Measurements from ENCODE around the gene ZCCHC3. TPM values are rescaled to one million over a fixed set of nuclear protein-coding genes. Genes with fewer than 3 reads are reported as not detected.
A peak's percentile ranks its signal among the peaks of the same experiment; 100 is the strongest.

ZCCHC3 gene
- total and polyA plus RNA-seq, 7 experiments from 2014 or later, result 5.6 to 31.9 (median 19.2) TPM

DNA sequence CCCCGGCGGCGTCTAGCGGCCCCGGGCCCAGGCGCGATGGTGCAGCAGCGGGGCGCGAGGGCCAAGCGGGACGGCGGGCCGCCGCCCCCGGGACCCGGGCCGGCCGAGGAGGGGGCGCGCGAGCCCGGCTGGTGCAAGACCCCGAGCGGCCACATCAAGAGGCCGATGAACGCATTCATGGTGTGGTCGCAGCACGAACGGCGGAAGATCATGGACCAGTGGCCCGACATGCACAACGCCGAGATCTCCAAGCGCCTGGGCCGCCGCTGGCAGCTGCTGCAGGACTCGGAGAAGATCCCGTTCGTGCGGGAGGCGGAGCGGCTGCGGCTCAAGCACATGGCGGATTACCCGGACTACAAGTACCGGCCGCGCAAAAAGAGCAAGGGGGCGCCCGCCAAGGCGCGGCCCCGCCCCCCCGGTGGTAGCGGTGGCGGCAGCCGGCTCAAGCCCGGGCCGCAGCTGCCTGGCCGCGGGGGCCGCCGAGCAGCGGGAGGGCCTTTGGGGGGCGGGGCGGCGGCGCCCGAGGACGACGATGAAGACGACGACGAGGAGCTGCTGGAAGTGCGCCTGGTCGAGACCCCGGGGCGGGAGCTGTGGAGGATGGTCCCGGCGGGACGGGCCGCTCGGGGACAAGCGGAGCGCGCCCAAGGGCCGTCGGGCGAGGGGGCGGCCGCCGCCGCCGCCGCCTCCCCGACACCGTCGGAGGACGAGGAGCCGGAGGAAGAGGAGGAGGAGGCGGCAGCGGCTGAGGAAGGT lies 28.7 kb downstream of the ZCCHC3 start:
- no peaks in the 10 kb centered on the region for H3K36me3 Mint-ChIP-seq
- H3K4me1 ChIP-seq (ENCODE audit: control insufficient read depth in 2 of 2, insufficient read depth in 2 of 2, low read length in 2 of 2), result peaks cover 7 to 9% of the 10 kb centered on the region in 2 donors
- peak overlapping the region; percentile 80 for H3K4me3 ChIP-seq (ENCODE audit: low read length)
- ChIA-PET POLR2A (interaction anchor here (1.1 to 6.3 kb wide), 5 partner anchors 13 to 100 kb away, joined by 3 to 74 read pairs (median 8); partner anchors contain the start of gene ZCCHC3), CTCF (no interaction called here)
- DNase-seq (peak; percentile 33 to 64 (median 53)), ATAC-seq (no peak)
- H3K27ac ChIP-seq (ENCODE audit: low read depth, low read length), result peak overlapping the region; percentile 82
- H3K9me3 ChIP-seq (ENCODE audit: control insufficient read depth in 2 of 3, low read length in 3 of 3), result no peaks in the 10 kb centered on the region
- peaks cover 10 to 31% (median 28%) of the 10 kb centered on the region in 7 donors for H3K4me1 Mint-ChIP-seq
- intact Hi-C loops (cut with micrococcal nuclease), result loop anchor here (1.0 to 10.0 kb wide), 8 partner anchors 16 to 1779 kb away; partner anchors contain the start of genes C20orf96 (in 1 of the 2), CSNK2A1 (in 1 of the 2), NRSN2 (in 1 of the 2) and STK35 (in 1 of the 2)
- peak overlapping the region in 8 of 9 donors; percentile 72 to 90 (median 80) for H3K27ac Mint-ChIP-seq
- peak overlapping the region; percentile 67 to 88 (median 82) for H3K4me3 Mint-ChIP-seq
- H3K9me3 Mint-ChIP-seq, result peaks cover 0 to 2% (median 0%) of the 10 kb centered on the region in 11 donors
- H3K27me3 ChIP-seq (ENCODE audit: control insufficient read depth in 2 of 2, insufficient read depth in 2 of 2, low read length in 2 of 2), result no peaks in the 10 kb centered on the region
- H3K36me3 ChIP-seq (ENCODE audit: control insufficient read depth in 2 of 3, insufficient read depth in 3 of 3, low read length in 3 of 3), result no peaks in the 10 kb centered on the region
- H3K27me3 Mint-ChIP-seq, result peaks cover 0 to 6% (median 0%) of the 10 kb centered on the region in 5 donors

- H3K36me3 Mint-ChIP-seq, result no peaks in the 10 kb centered on the region
- ChIA-PET CTCF (no interaction called here), POLR2A (interaction anchor here (1.1 to 6.3 kb wide), 3 partner anchors 17 to 29 kb away, joined by 3 to 74 read pairs (median 13); partner anchors contain the start of gene ZCCHC3)
- Histone ChIP-seq H3K4me3 (ENCODE audit: low read length) (peak overlapping the region; percentile 54), H3K27me3 (ENCODE audit: control insufficient read depth in 2 of 2, insufficient read depth in 2 of 2, low read length in 2 of 2) (no peaks in the 10 kb centered on the region), H3K9me3 (ENCODE audit: control insufficient read depth in 2 of 3, low read length in 3 of 3) (no peaks in the 10 kb centered on the region), H3K27ac (ENCODE audit: low read depth, low read length) (peak overlapping the region; percentile 82), H3K36me3 (ENCODE audit: control insufficient read depth in 2 of 3, insufficient read depth in 3 of 3, low read length in 3 of 3) (no peaks in the 10 kb centered on the region), H3K4me1 (ENCODE audit: control insufficient read depth in 2 of 2, insufficient read depth in 2 of 2, low read length in 2 of 2) (peaks cover 7 to 9% of the 10 kb centered on the region in 2 donors)
- DNase-seq (no peak), ATAC-seq (no peak)
- intact Hi-C loops (cut with micrococcal nuclease), result loop anchor here (1.0 to 10.0 kb wide), 5 partner anchors 20 to 1778 kb away; partner anchors contain the start of genes NRSN2 (in 2 of the 2), STK35 (in 1 of the 2) and TRIB3 (in 1 of the 2)
- peak overlapping the region in 8 of 9 donors; percentile 64 to 87 (median 77) for H3K27ac Mint-ChIP-seq
- peaks cover 0 to 2% (median 0%) of the 10 kb centered on the region in 11 donors for H3K9me3 Mint-ChIP-seq
- peaks cover 0 to 6% (median 0%) of the 10 kb centered on the region in 5 donors for H3K27me3 Mint-ChIP-seq
- H3K4me3 Mint-ChIP-seq, result peak overlapping the region; percentile 67 to 88 (median 81)
- peaks cover 10 to 31% (median 28%) of the 10 kb centered on the region in 7 donors for H3K4me1 Mint-ChIP-seq
These were observed 29.3 kb downstream of the ZCCHC3 start for GRCh38 chr20:326645-327185.

DNA sequence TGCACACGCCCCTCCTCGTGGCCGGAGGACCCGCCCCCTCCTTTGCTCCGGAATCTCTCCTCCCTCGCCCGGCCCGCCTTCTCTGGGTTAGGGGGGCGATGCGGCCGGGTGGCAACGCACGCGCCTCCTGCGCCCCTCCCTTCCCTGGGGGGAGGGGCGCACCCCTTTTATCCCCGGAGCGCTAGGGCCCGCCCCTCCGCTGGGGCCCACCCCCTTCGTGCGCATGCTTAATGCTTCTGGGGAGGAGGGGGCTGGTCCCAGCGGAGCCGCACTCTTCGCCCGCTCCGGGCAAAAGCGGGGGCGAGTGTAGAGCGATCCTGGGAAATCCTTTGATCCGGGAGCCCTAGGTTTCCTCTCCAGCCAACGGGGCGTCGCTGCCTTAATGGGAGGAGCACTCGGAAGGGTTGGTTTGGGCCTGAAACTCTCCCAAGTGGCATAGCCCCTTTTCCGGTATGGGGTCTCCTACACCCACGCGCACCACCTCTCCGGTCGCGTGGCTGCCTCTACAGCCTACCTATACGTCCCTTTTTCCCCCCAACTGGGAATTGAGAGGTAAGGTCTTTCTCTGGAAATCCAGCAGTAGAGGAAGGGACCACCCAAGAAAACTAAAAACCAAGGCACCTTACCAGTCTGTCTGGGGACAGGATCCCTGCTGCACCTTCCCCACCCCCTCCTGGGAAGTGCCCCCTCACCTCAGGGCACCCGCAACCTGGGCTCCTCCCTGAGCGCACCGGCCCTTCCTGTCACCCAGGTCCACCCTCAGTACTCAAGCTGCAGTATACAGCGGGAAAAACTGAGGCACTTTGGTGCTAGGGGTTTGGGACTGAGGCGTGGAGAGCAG lies 30.0 kb downstream of the ZCCHC3 start:
- POLR2A ChIA-PET, result interaction anchor here (1.1 to 6.3 kb wide), 2 partner anchors 29 to 61 kb away, joined by 4 to 74 read pairs; partner anchors contain the start of gene ZCCHC3
- Mint-ChIP-seq H3K4me3 (peak overlapping the region; percentile 53 to 88 (median 80)), H3K27me3 (peaks cover 0 to 6% (median 0%) of the 10 kb centered on the region in 5 donors), H3K4me1 (peaks cover 10 to 31% (median 28%) of the 10 kb centered on the region in 7 donors), H3K9me3 (peaks cover 0 to 2% (median 0%) of the 10 kb centered on the region in 11 donors), H3K36me3 (no peaks in the 10 kb centered on the region), H3K27ac (peak overlapping the region in 8 of 9 donors; percentile 53 to 87 (median 82))
- Histone ChIP-seq H3K4me3 (ENCODE audit: low read length) (peak overlapping the region; percentile 54), H3K9me3 (ENCODE audit: control insufficient read depth in 2 of 3, low read length in 3 of 3) (no peaks in the 10 kb centered on the region), H3K36me3 (ENCODE audit: control insufficient read depth in 2 of 3, insufficient read depth in 3 of 3, low read length in 3 of 3) (no peaks in the 10 kb centered on the region), H3K27me3 (ENCODE audit: control insufficient read depth in 2 of 2, insufficient read depth in 2 of 2, low read length in 2 of 2) (no peaks in the 10 kb centered on the region), H3K27ac (ENCODE audit: low read depth, low read length) (peak overlapping the region; percentile 82), H3K4me1 (ENCODE audit: control insufficient read depth in 2 of 2, insufficient read depth in 2 of 2, low read length in 2 of 2) (peaks cover 7 to 9% of the 10 kb centered on the region in 2 donors)
- DNase-seq (peak; percentile 66 to 87 (median 83)), ATAC-seq (peak; percentile 56)
- intact Hi-C loops (cut with micrococcal nuclease), result loop anchor here (1.0 to 10.0 kb wide), 5 partner anchors 19 to 1777 kb away; partner anchors contain the start of genes NRSN2 (in 2 of the 2), STK35 (in 1 of the 2) and TRIB3 (in 1 of the 2)
- CTCF ChIA-PET, result interaction anchor here (0.8 kb wide), 1 partner anchor 272 kb away, joined by 3 read pairs; no protein-coding TSS in a partner anchor

- H3K9me3 Mint-ChIP-seq, result peaks cover 0 to 2% (median 0%) of the 10 kb centered on the region in 11 donors
- ATAC-seq, result no peak
- Histone ChIP-seq H3K9me3 (ENCODE audit: control insufficient read depth in 2 of 3, low read length in 3 of 3) (no peaks in the 10 kb centered on the region), H3K4me1 (ENCODE audit: control insufficient read depth in 2 of 2, insufficient read depth in 2 of 2, low read length in 2 of 2) (peaks cover 7 to 9% of the 10 kb centered on the region in 2 donors), H3K4me3 (ENCODE audit: low read length) (no peak overlapping the region), H3K27me3 (ENCODE audit: control insufficient read depth in 2 of 2, insufficient read depth in 2 of 2, low read length in 2 of 2) (no peaks in the 10 kb centered on the region), H3K27ac (ENCODE audit: low read depth, low read length) (peak overlapping the region; percentile 82), H3K36me3 (ENCODE audit: control insufficient read depth in 2 of 3, insufficient read depth in 3 of 3, low read length in 3 of 3) (no peaks in the 10 kb centered on the region)
- peaks cover 0 to 8% (median 0%) of the 10 kb centered on the region in 5 donors for H3K27me3 Mint-ChIP-seq
- ChIA-PET CTCF (interaction anchor here (0.5 to 3.9 kb wide), 5 partner anchors 36 to 271 kb away, joined by 3 to 29 read pairs (median 11); partner anchors contain the start of gene DEFB132), POLR2A (interaction anchor here (0.7 to 2.8 kb wide), 5 partner anchors 26 to 62 kb away, joined by 3 to 14 read pairs (median 3); partner anchors contain the start of gene ZCCHC3)
- no peaks in the 10 kb centered on the region for H3K36me3 Mint-ChIP-seq
- peak overlapping the region; percentile 67 to 88 (median 72) for H3K4me3 Mint-ChIP-seq
- peak in 2 of 9 donors; percentile 21 to 55 for DNase-seq
- peak overlapping the region; percentile 35 to 87 (median 72) for H3K27ac Mint-ChIP-seq
- peaks cover 10 to 31% (median 28%) of the 10 kb centered on the region in 7 donors for H3K4me1 Mint-ChIP-seq
- intact Hi-C loops (cut with micrococcal nuclease), result loop anchor here in 1 of 2 donors (10.0 kb wide), 1 partner anchor 1776 kb away; the partner anchor contains the start of gene STK35
These were observed 30.9 kb downstream of the ZCCHC3 start for GRCh38 chr20:328027-328974.

Measured in naive thymus-derived CD4-positive, alpha-beta T cell (primary cell).